GM21576 (cell line): Measurements from ENCODE around the gene OVOL2.
"Not testable (repeated sequence)": the region's sequence is repeated elsewhere in the genome, so short reads cannot be mapped to it uniquely, and the experiment has no call there.

Experiments used
- ATAC-seq: cut with Tn5 transposase; IDR thresholded peaks from one replicate; pipeline ENCODE4 v1.9.1; 2021; ENCODE audit warnings: mild to moderate bottlenecking, moderate library complexity; ENCODE audit not compliant: unreplicated experiment

The OVOL2 gene

DNA sequence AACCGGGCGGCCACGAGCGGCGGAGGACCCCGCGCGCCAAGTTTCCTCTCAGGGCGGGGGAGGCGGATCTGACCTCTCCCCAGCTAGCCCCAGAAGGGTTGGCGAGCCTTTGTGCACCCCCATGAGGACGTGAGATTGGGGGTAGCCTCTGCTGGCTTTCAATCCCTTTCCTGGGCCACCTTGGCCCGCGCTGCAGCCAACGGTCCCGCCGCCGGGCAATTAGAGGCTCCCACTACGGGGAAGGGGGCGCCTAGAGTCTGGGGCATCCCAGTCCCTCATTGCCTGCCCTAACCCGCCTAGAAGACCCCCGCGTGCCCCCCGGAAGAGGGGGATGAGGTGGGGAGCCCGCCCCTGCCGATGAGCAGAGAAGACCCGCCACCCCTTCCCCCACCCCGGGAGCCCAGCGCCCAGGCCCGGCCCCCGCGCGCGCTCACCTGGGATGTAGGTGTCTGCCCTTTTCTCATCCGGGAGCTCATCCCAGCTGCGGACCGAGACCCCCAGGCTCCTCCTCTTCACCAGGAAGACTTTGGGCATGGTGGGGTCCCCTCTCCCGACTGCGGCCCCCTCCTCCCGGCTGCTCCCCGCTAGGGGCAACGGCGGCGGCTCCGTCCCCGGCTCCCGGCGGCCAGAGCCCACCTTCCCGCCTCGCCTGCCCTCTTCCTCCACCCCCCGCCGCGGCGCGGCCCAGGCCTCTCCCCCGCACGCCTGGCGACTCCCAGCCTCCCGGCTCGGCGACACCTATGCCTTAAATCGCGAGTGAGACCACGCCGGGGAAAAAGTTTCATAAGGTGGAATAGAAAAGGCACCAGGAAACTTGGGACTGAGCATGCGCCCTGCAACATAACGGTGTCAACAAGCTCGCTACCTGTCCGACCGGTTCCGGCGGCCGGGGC, at the start of gene OVOL2:
TSS of gene OVOL2 (minus strand) at position 816 of the 893 bp plus-strand sequence. CDS start at position 534, 282 bp downstream.
- no peak for ATAC-seq

- no peak for ATAC-seq
Observed at GRCh38 chr20:18103497-18103896, 45.8 kb upstream of the OVOL2 start.

GRCh38 chr20:18101125-18101810, 43.6 kb upstream of the OVOL2 start:
- ATAC-seq, result no peak

DNA sequence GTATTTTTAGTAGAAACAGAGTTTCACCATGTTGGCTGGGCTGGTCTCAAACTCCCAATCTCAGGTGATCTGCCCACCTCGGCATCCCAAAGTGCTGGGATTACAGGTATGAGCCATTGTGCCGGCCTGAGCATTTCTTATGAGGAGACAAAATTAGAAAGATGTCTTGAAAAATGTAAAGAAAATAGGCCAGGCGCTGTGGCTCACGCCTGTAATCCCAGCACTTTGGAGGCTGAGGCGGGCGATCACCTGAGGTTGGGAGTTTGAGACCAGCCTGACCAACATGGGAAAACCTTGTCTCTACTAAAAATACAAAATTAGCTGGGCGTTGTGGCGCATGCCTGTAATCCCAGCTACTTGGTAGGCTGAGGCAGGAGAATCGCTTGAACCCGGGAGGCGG, 42.9 kb upstream of the OVOL2 start:
- ATAC-seq, result not testable (repeated sequence)

DNA sequence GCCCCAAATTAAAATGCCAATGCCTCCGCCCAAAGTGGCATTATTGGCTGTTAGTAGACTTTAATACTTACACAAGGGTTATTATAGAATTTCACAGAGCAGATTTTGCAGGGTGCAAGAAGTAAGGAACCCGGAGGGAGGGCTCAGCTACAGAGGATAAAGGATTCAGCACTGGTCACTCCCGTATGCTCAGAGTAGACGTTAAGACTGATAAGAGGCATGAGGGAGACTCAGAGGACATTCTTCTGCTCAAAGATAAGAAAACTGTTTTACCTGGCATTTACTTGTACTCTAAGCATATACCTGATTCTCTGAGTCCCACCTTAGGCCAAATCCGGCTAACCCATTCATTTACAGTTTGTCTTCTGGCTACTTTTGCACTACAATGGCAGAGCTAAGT, 36.5 kb upstream of the OVOL2 start:
- ATAC-seq, result no peak

DNA sequence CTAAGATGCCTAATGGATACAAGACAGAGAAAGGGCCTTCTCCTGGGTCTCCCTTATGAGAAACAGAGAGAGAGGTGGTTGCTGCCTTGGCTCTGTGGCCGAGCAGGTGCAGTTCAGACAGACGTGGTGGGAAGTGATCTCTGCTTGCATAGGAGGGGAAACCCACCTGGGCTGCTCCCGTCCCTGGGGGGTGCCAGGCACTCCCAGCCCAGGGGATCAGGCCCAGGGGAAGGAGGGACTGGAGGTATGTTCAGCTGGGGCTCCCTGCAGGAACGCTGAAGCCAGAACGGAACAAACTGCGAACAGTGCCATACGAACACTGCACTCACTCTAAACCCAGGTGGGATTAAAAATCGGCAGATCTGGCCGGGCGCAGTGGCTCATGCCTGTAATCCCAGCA, 35.7 kb upstream of the OVOL2 start:
- ATAC-seq, result no peak

DNA sequence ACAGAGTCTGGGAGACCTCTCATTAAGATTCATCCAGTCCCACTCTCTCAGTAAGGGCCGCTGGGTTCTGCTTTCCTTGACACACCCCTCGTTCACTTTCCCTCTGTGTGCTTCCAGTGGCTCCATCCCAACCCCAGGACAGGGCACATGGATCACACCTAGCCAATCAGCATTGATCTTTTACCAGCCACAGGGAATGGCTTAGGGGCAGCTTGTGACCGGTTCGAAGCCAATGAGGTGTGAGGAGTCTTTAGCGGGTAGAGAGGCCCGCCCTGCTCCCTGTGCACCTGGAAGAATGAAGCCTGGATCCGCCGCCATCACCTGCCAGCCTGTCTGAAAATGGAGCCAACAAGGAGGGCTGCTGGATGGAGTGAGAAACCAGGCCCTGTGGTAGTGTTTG, 35.2 kb upstream of the OVOL2 start:
- no peak for ATAC-seq

DNA sequence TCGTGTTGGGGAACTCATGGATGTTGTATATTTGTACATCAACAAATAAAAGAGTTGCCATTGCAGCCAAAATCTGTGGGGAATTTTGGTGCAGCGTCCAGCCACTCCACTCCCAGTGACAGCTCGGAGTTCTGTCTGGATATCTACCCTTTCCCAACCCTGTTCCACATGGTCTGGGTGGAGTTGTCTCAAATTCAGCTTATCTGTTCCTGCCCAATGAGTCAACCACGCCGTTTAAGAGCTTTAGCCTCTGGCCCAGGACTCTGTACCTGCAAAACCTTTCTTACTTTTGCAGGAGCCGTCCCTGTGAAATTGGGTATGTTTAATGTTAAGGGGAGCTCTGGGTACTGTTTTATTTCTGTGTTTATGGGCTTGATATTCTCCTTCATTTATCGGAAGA, 33.9 kb upstream of the OVOL2 start:
- no peak for ATAC-seq

DNA sequence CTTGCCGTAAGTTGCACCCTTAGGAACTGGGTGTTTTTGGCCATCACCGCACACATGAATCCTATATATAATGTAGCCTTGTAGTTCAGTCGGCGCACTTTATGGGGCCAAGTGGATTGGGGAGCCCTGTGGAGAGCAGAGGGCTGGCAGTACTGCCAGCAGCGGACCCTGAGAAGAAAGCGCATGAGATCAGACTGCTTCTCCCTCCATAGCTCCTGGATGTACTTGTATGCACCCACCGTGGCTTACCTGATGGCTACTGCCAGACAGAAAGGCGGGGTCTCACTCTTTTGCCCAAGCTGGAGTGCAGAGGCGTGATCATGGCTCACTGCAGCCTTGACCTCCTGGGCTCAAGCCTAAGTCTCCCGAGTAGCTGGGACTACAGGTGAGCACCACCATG, 32.8 kb upstream of the OVOL2 start:
- ATAC-seq, result no peak

GRCh38 chr20:18090044-18090443, 32.3 kb upstream of the OVOL2 start:
- no peak for ATAC-seq

GRCh38 chr20:18088841-18089240, 31.1 kb upstream of the OVOL2 start:
- ATAC-seq, result not testable (repeated sequence)

DNA sequence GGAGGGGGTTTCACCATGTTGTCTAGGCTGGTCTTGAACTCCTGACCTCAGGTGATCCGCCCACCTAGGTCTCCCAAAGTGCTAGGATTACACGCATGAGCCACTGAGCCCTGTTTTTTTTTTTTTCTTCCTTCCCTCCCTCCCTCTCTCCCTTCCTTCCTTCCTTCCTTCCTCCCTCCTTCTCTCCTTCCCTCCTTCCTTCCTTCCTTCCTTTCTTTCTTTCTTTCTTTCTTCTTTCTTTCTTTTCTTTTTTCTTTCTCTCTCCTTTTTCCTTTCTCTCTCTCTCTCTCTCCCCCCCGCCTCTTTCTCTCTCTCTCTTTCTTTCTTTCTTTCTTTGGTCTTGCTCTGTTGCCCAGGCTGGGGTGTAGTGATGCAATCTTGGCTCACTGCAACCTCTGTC, 30.6 kb upstream of the OVOL2 start:
- ATAC-seq, result not testable (repeated sequence)

- ATAC-seq, result no peak
Observed at GRCh38 chr20:18087054-18087453, 29.3 kb upstream of the OVOL2 start.

DNA sequence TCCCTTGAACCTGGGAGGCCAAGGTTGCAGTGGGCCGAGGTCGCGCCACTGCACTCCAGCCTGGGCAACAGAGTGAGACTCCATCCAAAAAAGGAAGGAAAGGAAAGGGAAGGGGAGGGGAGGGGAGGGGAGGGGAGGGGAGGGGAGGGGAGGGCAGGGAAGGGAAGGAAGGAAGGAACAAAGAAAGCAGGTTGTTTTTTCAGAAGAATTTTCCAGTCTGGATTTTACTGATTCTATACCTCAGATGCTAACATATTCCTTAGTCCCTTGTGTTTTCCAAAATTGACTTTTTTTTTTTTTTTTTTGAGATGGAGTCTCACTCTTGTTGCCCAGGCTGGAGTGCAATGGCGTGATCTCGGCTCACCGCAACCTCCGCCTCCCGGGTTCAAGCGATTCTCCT, 23.1 kb upstream of the OVOL2 start:
- ATAC-seq, result not testable (repeated sequence)

DNA sequence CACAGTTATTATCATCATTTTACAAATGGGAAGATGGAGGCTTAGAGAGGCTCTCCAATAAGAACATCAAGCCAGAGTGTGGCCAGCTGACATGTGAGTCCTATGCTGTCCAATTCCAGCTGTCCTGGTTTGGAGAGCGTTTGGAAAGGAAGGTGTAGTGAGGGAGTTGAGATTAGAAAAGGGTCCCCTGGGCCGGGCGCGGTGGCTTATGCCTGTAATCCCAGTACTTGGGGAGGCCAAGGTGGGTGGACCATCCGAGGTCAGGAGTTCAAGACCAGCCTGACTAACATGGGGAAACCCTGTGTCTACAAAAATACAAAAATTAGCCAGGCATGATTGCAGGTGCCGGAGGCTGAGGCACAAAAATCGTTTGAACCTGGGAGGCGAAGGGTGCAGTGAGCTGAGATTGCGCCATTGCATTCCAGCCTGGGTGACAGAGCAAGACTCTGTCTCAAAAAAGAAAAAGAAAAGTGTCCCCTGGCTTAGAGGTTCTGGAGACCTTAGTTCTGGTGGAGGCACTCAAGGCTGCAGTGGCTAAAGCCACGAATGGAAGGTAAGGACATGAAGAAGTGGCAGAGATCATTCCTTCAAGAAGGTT, 22.1 kb upstream of the OVOL2 start:
- no peak for ATAC-seq

GRCh38 chr20:18077157-18077556, 19.4 kb upstream of the OVOL2 start:
- ATAC-seq, result no peak

- ATAC-seq, result no peak
Observed at GRCh38 chr20:18072532-18072931, 14.8 kb upstream of the OVOL2 start.

DNA sequence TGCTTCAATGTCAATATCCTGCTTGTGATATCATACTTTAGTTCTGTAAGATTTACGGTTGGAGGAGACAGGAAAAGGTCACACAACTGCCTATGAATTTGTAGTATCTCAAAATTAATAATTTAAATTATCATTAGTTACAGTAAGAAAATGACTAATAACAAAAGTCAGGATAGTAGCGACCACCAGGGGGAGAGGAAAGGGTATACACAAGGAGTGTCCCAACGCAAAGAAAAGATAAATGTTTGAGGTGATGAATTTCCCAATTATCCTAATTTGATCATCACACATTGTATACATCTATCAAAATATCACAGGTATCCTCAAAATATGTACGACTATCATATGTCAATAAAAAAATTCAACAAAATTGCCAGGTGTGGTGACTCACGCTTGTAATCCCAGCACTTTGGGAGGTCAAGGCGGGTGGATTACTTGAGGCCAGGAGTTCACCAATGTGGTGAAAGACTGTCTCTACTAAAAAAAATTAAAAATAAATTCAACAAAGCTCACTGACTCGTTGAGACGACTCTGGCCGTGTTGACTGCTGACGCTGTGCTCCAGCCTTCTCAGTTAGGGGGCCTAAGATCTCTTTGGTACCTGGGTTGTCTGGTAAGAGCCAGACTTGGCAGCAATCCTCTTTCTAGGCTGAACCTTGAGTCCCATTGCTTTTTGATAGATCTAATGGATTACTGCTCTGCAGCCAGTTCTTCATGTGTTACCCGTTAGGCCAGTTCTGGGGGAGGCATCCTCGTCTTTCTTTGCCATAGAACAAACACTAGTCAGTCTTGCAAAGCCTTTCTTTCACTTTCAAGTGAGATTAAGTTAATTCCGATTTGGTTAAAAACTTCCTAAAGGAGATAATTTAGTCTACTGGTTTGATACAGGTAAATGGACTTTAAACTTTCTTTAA, 9.0 kb upstream of the OVOL2 start:
- ATAC-seq, result no peak

DNA sequence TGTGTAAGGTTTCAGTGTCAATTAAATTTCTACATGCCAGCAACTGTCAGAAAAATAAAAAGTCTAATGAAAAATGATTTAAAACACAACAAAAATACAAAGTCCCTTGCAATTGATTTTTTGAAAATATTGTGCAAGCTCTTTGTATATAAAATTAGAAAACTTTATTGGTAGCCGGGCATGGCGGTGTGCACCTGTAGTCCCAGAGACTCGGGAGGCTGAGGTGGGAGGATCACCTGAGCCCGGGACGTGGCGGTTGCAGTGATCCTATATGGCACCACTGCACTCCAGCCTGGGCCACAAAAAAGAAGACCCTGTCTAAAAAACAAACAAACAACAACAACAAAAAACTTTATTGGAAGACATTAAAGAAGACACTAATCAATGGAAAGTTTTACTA, 6.0 kb upstream of the OVOL2 start:
- no peak for ATAC-seq

DNA sequence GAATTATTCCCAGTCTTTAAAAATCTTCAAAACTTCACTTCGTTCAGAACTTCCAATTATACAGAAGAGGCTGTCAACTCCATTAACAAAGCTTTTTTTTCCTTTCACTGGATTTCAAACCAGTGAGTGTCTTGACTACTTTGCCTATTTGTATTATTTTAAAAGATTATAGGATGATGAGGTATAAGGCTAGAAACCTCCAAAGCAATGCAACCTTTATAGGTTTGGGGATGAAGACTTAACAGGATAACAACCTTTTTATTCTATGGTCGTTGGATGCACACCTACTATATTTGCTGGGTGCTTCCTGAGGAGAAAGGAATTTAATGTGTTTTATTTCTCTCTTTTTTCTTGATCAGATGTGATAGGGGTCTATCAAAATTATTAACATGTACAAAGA, 1.9 kb upstream of the OVOL2 start:
- ATAC-seq, result no peak
